A673 (cell line): Measurements from ENCODE around the gene PTPRQ. TPM values are rescaled to one million over a fixed set of nuclear protein-coding genes. Genes with fewer than 3 reads are reported as not detected.

Source experiments
- BruUV-seq: library from RNA; stranded (reverse); fragments of 400-500 nt; replicated peaks from 2 replicates; lab custom pipeline; 2021; lab: Mats Ljungman, UMichigan
- CTCF ChIA-PET: fragments of 300-600 bp; sonication (Branson Sonifier 250); formaldehyde crosslinking; loops from one replicate; lab custom pipeline; 2022; ENCODE audit warnings: antibody characterized with exemption; lab: Charles Lee
- POLR2A ChIA-PET: fragments of 300-600 bp; sonication (Branson Sonifier 250); formaldehyde crosslinking; loops from one replicate; lab custom pipeline; 2022; ENCODE audit warnings: antibody characterized with exemption; ENCODE audit not compliant: low non-redundant PET; lab: Charles Lee
- DNase-seq: peaks from one replicate; pipeline ENCODE4 v3.0.0-alpha.2; 2015; ENCODE audit warnings: low spot score
- H3K27ac ChIP-seq: fragments of 200-600 bp; sonication (generic); 2 replicates; pipeline ENCODE4 v1.5.1; 2016; ENCODE audit warnings: mixed run types, low read depth, mild to moderate bottlenecking, mixed read lengths, antibody characterized with exemption, low read length; ENCODE audit not compliant: poor library complexity, severe bottlenecking
- H3K27me3 ChIP-seq: fragments of 200-600 bp; sonication (generic); replicated peaks from 2 replicates; pipeline ENCODE4 v1.6.1; 2017; ENCODE audit warnings: mixed run types, low read depth, mild to moderate bottlenecking, mixed read lengths, antibody characterized with exemption, low read length; ENCODE audit not compliant: insufficient read depth, poor library complexity
- H3K36me3 ChIP-seq: fragments of 200-600 bp; sonication (generic); 2 replicates; pipeline ENCODE4 v1.6.1; 2016; ENCODE audit warnings: mixed run types, mild to moderate bottlenecking, mixed read lengths, antibody characterized with exemption, low read length; ENCODE audit not compliant: insufficient read depth, poor library complexity, severe bottlenecking
- H3K4me1 ChIP-seq: fragments of 200-600 bp; sonication (generic); 2 replicates; pipeline ENCODE4 v1.6.1; 2017; ENCODE audit warnings: mixed run types, mild to moderate bottlenecking, mixed read lengths, antibody characterized with exemption, low read length; ENCODE audit not compliant: insufficient read depth, poor library complexity, severe bottlenecking
- H3K4me3 ChIP-seq: fragments of 200-600 bp; sonication (generic); 2 replicates; pipeline ENCODE4 v1.5.1; 2016; ENCODE audit warnings: low read depth, mixed run types, mild to moderate bottlenecking, mixed read lengths, low read length; ENCODE audit not compliant: poor library complexity, severe bottlenecking
- H3K9me3 ChIP-seq: fragments of 200-600 bp; sonication (generic); 2 replicates; pipeline ENCODE4 v1.6.1; 2016; ENCODE audit warnings: mixed run types, low read depth, mild to moderate bottlenecking, mixed read lengths, antibody characterized with exemption, low read length; ENCODE audit not compliant: poor library complexity, severe bottlenecking
- CTCF ChIP-seq: fragments of 300-800, 200-600 bp; sonication (generic); conservative IDR thresholded peaks from 2 replicates; pipeline ENCODE4 v1.5.1; 2017; ENCODE audit warnings: low read depth, mild to moderate bottlenecking, antibody characterized with exemption, low read length, moderate library complexity, mixed read lengths
- EZH2 ChIP-seq: fragments of 200-600 bp; sonication (generic); IDR thresholded peaks from 2 replicates; pipeline ENCODE4 v1.6.1; 2017; ENCODE audit warnings: borderline replicate concordance, low read depth, mild to moderate bottlenecking, mixed read lengths, antibody characterized with exemption, low read length; ENCODE audit not compliant: poor library complexity, severe bottlenecking
- intact Hi-C: fragments of 100-400 bp; cut with micrococcal nuclease; formaldehyde crosslinking; loops from one replicate; pipeline ENCODE4 v1.10.0; 2022; ENCODE audit not compliant: unreplicated experiment
- total RNA-seq: library from RNA; stranded (reverse); gene quantifications from 2 replicates; pipeline ENCODE4 v1.2.3, GENCODE V29; 2021

Gene PTPRQ
- total RNA-seq, 1 experiment from 2014 or later: 0.15 TPM

- POLR2A ChIA-PET: no interaction called here
- no peaks in the 10 kb centered on the region for H3K9me3 ChIP-seq
Observed at GRCh38 chr12:80411787-80412186, 32.2 kb upstream of the PTPRQ start.

GRCh38 chr12:80412343-80412953, 31.6 kb upstream of the PTPRQ start:
- H3K4me1 ChIP-seq: peaks cover 4% of the 10 kb centered on the region
- H3K36me3 ChIP-seq: no peaks in the 10 kb centered on the region
- BruUV-seq: no TSS peak
- no peak overlapping the region for H3K27ac ChIP-seq
- POLR2A ChIA-PET: no interaction called here
- no peaks in the 10 kb centered on the region for H3K9me3 ChIP-seq
- no peaks in the 10 kb centered on the region for H3K27me3 ChIP-seq
- DNase-seq: peak; percentile 81
- H3K4me3 ChIP-seq: no peak overlapping the region
- CTCF ChIA-PET: no interaction called here
- peak; percentile 79 for TF ChIP-seq CTCF
- no peak for TF ChIP-seq EZH2
- intact Hi-C loops: loop anchor here (1.0 to 5.0 kb wide), 5 partner anchors 185 to 846 kb away; no protein-coding TSS in a partner anchor

More at GRCh38 chr12:80411787-80412186, 32.2 kb upstream of the PTPRQ start:
- TF ChIP-seq CTCF (no peak), EZH2 (no peak)
- BruUV-seq: no TSS peak
- H3K36me3 ChIP-seq: no peaks in the 10 kb centered on the region
- H3K4me3 ChIP-seq: no peak overlapping the region
- H3K4me1 ChIP-seq: peaks cover 4% of the 10 kb centered on the region
- no peaks in the 10 kb centered on the region for H3K27me3 ChIP-seq
- CTCF ChIA-PET: no interaction called here
- intact Hi-C loops: loop anchor here (1.0 to 5.0 kb wide), 5 partner anchors 186 to 847 kb away; no protein-coding TSS in a partner anchor
- DNase-seq: no peak
- H3K27ac ChIP-seq: no peak overlapping the region

DNA sequence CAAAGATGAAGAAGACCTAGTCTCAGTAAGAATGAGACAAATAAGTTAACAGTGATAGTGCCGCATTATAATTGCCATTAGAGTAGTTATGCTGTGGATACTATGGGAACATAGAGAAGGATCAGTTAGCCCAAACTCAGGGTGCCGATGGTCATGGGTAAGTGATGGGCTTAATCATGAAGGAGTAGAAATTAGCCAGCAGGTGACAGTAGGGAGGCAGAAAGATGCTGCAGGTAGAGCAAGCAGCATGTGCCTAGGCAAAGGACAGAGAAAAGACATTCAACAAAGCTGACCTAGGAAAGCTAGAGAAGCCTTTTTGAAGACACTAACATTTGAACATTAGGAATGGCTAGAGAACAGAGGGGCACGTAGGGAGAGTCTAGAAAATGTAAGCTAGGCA, 30.6 kb upstream of the PTPRQ start:
- POLR2A ChIA-PET: no interaction called here
- DNase-seq: no peak
- Histone ChIP-seq H3K27me3 (no peaks in the 10 kb centered on the region), H3K9me3 (no peaks in the 10 kb centered on the region), H3K4me1 (peaks cover 4% of the 10 kb centered on the region), H3K36me3 (no peaks in the 10 kb centered on the region), H3K27ac (no peak overlapping the region), H3K4me3 (no peak overlapping the region)
- TF ChIP-seq CTCF: no peak
- TF ChIP-seq EZH2: no peak
- no TSS peak for BruUV-seq
- intact Hi-C loops: loop anchor here (2.0 to 5.0 kb wide), 4 partner anchors 184 to 845 kb away; no protein-coding TSS in a partner anchor
- CTCF ChIA-PET: no interaction called here
